Hematopoietic multipotent progenitor cell (in vitro differentiated cells): ENCODE results near the gene MAGED4. TPM values are rescaled to one million over a fixed set of nuclear protein-coding genes. Genes with fewer than 3 reads are reported as not detected.
"Not testable (repeated sequence)": the region's sequence is repeated elsewhere in the genome, so short reads cannot be mapped to it uniquely, and the experiment has no call there.

Source experiments
- DNase-seq, 3 donors: peaks; one replicate each; pipeline ENCODE4 v3.0.0-alpha.2; 2011 to 2015; ENCODE audit warnings: low read depth in 2 of 3, low spot score in 2 of 3
- small RNA-seq: library from RNA; depleted of rRNA; stranded (forward); fragments of <200 nt; gene quantifications from one replicate; pipeline ENCODE3, GENCODE V24; 2012
- total RNA-seq: library from RNA; depleted of rRNA; stranded (reverse); fragments of >200 nt; gene quantifications from one replicate; pipeline ENCODE4 v1.2.3, GENCODE V29; 2012

MAGED4 gene, protein sequence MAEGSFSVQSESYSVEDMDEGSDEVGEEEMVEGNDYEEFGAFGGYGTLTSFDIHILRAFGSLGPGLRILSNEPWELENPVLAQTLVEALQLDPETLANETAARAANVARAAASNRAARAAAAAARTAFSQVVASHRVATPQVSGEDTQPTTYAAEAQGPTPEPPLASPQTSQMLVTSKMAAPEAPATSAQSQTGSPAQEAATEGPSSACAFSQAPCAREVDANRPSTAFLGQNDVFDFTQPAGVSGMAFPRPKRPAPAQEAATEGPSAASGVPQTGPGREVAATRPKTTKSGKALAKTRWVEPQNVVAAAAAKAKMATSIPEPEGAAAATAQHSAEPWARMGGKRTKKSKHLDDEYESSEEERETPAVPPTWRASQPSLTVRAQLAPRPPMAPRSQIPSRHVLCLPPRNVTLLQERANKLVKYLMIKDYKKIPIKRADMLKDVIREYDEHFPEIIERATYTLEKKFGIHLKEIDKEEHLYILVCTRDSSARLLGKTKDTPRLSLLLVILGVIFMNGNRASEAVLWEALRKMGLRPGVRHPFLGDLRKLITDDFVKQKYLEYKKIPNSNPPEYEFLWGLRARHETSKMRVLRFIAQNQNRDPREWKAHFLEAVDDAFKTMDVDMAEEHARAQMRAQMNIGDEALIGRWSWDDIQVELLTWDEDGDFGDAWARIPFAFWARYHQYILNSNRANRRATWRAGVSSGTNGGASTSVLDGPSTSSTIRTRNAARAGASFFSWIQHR
- 6.7 TPM for total RNA-seq

GRCh38 chrX:52184440-52185077 is at the start of gene MAGED4:
Gene MAGED4 (plus strand): TSS chrX:52184888. CDS start chrX:52185923, 1,035 bp downstream.
- DNase-seq = not testable (repeated sequence)

DNA sequence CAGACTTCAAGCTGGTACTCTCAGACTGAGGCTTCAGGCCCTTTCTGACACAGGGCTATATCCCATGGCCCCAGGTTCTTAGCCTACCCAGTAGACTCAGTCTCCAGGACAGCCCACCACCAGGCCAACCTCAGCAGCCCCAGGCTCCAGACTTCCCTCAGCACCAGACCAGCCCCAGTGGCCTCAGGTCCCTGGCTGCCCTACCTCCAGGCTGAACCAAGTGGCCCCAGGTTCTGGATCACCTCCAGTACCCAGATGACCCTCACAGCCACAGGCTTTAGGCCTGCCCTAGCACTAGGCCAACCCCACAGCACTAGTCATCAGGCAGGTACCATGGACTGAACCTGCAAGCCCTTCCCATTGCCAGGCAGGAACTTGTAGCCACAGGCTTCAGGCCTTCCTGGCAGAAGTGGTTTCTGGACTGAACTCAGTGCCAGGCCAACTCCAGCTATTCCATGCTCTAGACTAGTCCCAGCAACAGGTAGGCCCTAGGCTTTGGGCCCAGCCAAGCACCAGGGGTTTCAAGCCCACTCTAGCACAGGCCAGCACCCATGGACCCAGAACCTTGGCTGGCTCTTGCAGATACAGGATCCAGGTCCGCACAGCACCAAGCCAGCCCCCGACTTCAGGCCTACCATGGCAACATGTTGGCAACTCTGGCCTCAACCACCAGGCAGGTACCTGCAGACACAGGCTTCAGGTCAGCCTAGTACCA is 45.7 kb upstream of the MAGED4 start:
- DNase-seq = no peak

GRCh38 chrX:52139545-52139895 is 45.2 kb upstream of the MAGED4 start:
- no peak for DNase-seq

GRCh38 chrX:52140020-52140419 is 44.7 kb upstream of the MAGED4 start:
- DNase-seq = no peak

DNA sequence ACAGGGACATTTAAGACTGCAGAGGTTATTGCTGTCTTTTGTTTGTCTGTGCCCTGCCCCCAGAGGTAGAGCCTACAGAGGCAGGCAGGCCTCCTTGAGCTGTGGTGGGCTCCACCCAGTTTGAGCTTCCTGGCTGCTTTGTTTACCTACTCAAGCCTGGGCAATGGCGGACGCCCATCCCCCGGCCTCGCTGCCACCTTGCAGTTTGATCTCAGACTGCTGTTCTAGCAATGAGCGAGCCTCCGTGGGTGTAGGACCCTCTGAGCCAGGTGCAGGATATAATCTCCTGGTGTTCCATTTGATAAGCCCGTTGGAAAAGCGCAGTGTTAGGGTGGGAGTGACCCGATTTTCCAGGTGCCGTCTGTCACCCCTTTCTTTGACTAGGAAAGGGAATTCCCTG is 34.0 kb upstream of the MAGED4 start:
- not testable (repeated sequence) for DNase-seq

GRCh38 chrX:52160140-52160539 is 24.5 kb upstream of the MAGED4 start:
- DNase-seq = not testable (repeated sequence)

GRCh38 chrX:52166840-52167239 is 17.8 kb upstream of the MAGED4 start:
- DNase-seq = no peak

DNA sequence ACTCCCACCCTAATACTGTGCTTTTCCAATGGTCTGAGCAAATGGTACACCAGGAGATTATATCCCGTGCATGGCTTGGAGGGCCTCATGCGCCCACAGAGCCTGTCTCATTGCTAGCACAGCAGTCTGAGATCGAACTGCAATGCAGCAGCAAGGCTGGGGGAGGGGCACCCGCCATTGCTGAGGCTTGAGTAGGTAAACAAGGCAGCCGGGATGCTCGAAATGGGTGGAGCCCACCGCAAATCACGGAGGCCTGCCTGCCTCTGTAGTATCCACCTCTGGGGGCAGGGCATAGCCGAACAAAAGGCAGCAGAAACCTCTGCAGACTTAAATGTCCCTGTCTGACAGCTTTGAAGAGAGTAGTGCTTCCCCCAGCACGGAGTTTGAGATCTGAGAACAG is 13.6 kb upstream of the MAGED4 start:
- DNase-seq = not testable (repeated sequence)

DNA sequence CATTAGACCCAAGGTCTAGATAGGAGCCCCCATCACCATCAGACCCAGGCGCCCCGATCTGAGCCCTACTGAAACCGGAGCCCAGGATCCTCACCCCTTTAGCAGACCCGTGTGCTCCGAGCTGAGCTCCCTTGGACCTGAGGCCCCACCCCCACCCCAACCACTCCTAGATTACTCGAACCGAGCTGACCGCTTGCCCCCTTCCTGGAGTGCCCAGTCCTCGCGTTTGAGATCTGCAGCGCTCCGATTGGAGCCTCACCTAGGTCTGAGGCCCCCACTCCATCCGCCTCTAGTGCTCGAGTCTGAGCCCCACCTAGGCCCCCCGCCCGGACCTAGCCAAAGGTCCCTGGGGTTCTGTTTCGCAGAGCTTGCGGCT is 378 bp downstream of the MAGED4 start:
- DNase-seq = not testable (repeated sequence)

DNA sequence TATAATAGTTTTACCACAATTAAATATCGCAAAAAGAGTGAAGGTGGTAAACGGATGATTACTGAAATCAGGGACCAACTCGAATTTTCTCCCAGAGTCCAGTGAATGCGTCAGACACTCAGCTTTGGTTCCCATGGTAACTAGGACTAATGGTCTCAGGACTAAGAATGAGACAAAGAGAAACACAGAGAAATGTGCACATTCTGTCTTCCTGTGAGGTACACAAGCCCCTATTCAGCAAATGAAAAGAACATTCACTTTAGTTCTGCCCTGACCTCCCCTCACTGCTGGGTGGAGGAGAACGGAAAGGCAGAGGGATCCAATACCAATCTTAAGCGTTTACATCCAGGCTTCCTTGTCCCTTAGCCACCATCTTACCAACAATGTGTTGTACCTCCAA is 26.7 kb downstream of the MAGED4 start:
- not testable (repeated sequence) for DNase-seq

- DNase-seq = no peak
Measured at GRCh38 chrX:52213276-52213675, 28.6 kb downstream of the MAGED4 start.

DNA sequence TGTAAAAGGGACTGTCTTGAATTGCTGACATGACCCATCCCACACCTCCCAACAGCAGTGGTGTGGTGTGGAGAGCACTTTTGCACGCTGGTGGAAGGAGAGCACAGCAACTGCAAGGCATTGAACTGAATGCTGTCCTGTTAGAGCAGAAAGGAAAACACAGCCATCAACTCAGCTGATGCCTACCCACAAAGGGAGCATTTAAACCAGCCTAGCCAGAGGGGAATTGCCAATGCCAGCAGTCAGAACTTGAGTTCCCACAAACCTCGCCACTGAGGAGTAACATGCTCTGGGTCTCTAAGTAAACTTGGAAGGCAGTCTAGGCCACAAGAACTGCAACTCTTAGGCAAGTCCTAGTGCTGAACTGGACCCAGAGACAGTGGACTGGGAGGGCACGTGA is 31.9 kb downstream of the MAGED4 start:
- DNase-seq = no peak

DNA sequence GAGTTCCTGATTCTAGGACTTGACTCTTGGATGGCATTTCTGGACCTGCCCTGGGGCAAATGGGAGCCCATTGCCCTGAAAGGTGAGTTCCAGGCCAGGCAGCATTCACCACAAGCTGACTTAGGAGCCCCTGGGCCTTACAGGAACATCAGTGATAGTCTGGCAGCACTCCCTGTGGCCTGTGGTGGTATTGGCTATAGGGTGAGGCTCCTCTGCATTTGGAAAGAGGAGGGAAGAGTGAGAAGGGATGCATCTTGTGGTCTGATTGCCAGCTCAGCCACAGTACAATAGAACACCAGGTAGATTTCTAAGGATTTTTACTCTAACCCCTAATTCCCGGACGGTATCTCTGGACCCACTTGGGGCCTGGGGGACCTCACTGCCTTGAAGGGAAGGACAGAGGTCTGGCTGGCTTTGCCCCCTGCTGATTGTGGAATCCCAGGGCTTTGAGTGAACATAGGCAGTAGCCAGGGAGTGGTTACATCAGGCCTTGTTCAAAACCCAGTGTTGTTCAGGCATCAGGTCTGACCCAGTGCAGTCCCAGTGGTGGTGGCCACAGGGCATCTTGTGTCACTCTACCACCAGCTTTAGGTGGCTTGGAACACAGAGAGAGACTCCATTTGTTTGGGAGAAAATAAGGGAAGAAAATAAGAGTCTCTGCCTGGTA is 32.9 kb downstream of the MAGED4 start:
- DNase-seq = peak in 2 of 3 donors; percentile 7 to 17

- DNase-seq = no peak
Measured at GRCh38 chrX:52220936-52221335, 36.2 kb downstream of the MAGED4 start.

Small RNAs within 50 kb of the gene (small RNA-seq; reads per million reads assigned to genes)
- gene SNORA11D = not detected

Other genes starting within 250 kb of the MAGED4 start
- 13.2 TPM for gene MAGED4B, start 115.7 kb upstream of the MAGED4 start, total RNA-seq
- gene XAGE2, start 184.1 kb downstream of the MAGED4 start, total RNA-seq = not detected